GM18498 (cell line): ENCODE data around the gene ITPRID1.

Experiments used
- ATAC-seq: cut with Tn5 transposase; IDR thresholded peaks from one replicate; pipeline ENCODE4 v1.9.1; 2021; ENCODE audit warnings: mild to moderate bottlenecking, moderate library complexity; ENCODE audit not compliant: unreplicated experiment

ITPRID1 gene

DNA sequence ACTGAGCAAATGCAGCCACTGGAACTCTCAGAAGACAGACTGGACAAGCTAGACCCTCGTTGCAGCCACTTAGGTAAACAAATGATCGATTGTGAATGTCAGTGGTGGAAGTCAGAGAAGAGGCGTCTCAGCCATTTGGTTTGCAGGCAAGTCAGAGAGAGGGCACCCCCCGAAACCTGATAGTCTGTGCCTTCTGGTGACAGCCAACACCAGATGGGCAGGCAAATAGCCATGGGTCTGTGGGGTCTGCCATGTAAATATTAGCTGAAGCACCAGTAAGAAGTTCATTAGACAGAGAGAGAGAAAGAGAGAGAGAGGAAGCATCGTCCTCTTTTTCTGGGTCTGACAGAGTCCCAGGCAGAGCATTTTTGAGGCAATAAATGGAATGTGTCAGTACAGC is 178.6 kb downstream of the ITPRID1 start:
- no peak for ATAC-seq

DNA sequence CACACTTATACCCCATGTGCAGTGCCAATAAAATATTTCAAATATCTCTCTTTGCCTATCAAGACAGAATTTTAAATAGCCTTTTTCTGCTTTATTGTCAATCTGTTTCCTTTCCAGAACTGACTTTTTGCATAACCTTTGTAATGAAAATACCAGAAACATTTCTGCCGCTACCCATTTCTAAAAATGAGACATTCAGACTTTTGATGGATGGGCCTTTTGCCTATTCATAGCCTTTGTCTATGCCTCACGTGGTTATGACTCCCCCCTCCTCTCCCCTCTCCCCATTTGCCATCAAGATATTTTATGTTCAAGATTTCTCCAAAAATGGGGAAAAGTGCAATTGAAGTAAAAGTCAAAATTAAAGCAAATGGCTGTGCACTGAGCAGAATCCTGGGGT is 179.0 kb downstream of the ITPRID1 start:
- ATAC-seq = no peak

- ATAC-seq = no peak
These were observed 182.1 kb downstream of the ITPRID1 start for GRCh38 chr7:31695859-31696614.

GRCh38 chr7:31699050-31699449 is 185.2 kb downstream of the ITPRID1 start:
- ATAC-seq = no peak

DNA sequence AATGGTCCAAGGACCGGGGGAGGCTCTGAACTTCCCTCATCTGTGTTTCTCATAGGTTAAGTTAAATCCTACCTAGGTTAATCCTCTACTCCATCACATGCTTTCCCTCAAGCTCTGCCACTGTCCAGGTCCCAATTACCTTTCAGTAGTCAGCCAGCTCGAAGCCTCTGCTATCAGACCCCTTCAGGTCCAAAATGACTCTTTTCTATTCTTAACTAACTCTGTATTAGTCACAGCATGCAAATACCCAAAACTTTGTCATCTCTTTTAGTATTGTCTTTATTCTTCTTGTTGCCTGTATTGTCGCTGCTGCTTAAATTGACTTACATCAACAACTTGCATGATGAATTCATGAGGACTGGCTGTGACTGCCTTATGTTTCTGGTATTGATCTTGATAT is 188.5 kb downstream of the ITPRID1 start:
- no peak for ATAC-seq

- ATAC-seq = no peak
These were observed 191.5 kb downstream of the ITPRID1 start for GRCh38 chr7:31705377-31705776.

DNA sequence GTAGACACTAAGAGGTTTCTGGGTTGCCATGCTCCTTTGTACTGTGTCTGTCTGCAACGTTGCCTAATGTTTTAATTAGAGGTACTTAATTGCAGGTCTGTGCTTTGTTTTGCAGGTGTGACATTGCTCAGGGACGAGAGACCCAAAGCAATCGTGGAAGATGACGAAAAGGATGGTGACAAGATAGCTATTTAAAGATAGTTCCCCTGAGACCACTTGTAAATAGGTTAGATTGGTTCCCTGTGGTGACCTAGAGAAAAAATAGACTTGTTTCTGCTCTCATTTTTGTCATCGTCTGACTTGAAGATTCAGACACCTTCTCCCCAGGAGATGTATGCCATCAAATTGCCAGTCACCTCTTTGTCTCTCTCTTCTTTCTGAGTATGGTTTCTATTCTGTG is 193.2 kb downstream of the ITPRID1 start:
- no peak for ATAC-seq
